ENCODE data around the gene TADA3.

GRCh38 chr3:9761919-9762318 lies 30.4 kb downstream of the TADA3 start:
- TF ChIP-seq, protein P1, sequence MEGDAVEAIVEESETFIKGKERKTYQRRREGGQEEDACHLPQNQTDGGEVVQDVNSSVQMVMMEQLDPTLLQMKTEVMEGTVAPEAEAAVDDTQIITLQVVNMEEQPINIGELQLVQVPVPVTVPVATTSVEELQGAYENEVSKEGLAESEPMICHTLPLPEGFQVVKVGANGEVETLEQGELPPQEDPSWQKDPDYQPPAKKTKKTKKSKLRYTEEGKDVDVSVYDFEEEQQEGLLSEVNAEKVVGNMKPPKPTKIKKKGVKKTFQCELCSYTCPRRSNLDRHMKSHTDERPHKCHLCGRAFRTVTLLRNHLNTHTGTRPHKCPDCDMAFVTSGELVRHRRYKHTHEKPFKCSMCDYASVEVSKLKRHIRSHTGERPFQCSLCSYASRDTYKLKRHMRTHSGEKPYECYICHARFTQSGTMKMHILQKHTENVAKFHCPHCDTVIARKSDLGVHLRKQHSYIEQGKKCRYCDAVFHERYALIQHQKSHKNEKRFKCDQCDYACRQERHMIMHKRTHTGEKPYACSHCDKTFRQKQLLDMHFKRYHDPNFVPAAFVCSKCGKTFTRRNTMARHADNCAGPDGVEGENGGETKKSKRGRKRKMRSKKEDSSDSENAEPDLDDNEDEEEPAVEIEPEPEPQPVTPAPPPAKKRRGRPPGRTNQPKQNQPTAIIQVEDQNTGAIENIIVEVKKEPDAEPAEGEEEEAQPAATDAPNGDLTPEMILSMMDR (IDR thresholded peaks at IDR 0.05; ENCODE audit: extremely low read depth in 1 of 2, insufficient read depth in 1 of 2, low read depth in 1 of 2, low read length in 2 of 2) = no peak
- TF ChIP-seq FOS (IDR thresholded peaks at IDR 0.05; ENCODE audit: borderline replicate concordance, insufficient read depth, low read length) (no peak), POLR2AphosphoS5 (IDR thresholded peaks at IDR 0.05; ENCODE audit: insufficient read depth, low read depth, low read length) (no peak), EZH2 (IDR thresholded peaks at IDR 0.05; ENCODE audit: borderline replicate concordance, low read depth, low read length, severe bottlenecking) (no peak), POLR2A (IDR thresholded peaks at IDR 0.05; ENCODE audit: low read depth, low read length) (no peak)
